Peyer's patch (tissue), 4 donors: ENCODE data around the gene ARL2BP. TPM values are rescaled to one million over a fixed set of nuclear protein-coding genes. Genes with fewer than 3 reads are reported as not detected.

ENCODE experiments used
- DNase-seq, 3 donors: peaks; one replicate each; pipeline ENCODE4 v3.0.0-alpha.2; 2017 to 2019
- H3K27ac ChIP-seq, 4 donors: fragments of 200-600 bp; sonication (generic); one replicate each; pipeline ENCODE4 v1.5.1; 2016 to 2019
- H3K27me3 ChIP-seq, 2 donors: fragments of 200-600 bp; sonication (generic); one replicate each; pipeline ENCODE4 v1.5.1; 2019
- H3K36me3 ChIP-seq, 3 donors: fragments of 200-600 bp; sonication (generic); one replicate each; pipeline ENCODE4 v1.5.1; 2016 to 2019
- H3K4me1 ChIP-seq, 4 donors: fragments of 200-600 bp; sonication (generic); one replicate each; pipeline ENCODE4 v1.5.1; 2016 to 2019
- H3K4me3 ChIP-seq, 4 donors: fragments of 200-600 bp; sonication (generic); 1 replicate in 3 of 4; 2 replicates in 1 of 4; pipeline ENCODE4 v1.5.1; 2016 to 2019; ENCODE audit warnings: mild to moderate bottlenecking in 1 of 4
- H3K9me3 ChIP-seq, 4 donors: fragments of 200-600 bp; sonication (generic); one replicate each; pipeline ENCODE4 v1.5.1; 2016 to 2019; ENCODE audit warnings: mild to moderate bottlenecking in 1 of 4
- POLR2A ChIP-seq, 2 donors: fragments of 450-650 bp; IDR thresholded peaks; one replicate each; pipeline ENCODE4 v1.5.1; 2017; ENCODE audit warnings: antibody characterized with exemption in 2 of 2, mild to moderate bottlenecking in 2 of 2, moderate library complexity in 2 of 2
- total RNA-seq, 4 donors: library from RNA; depleted of rRNA; stranded (reverse); fragments of >200 nt; gene quantifications; one replicate each; pipeline ENCODE4 v1.1.0, GENCODE V29; 2016
- TF ChIP-seq, protein P1 (sequence below), 6 experiments: fragments of 450-650 bp in 4 of 6; fragments of 200-600 bp in 2 of 6; sonication (generic) in 1 of 6; IDR thresholded peaks; one replicate each; pipeline ENCODE4 v1.5.1; 2017 to 2019; ENCODE audit warnings: antibody characterized with exemption in 6 of 6, mild to moderate bottlenecking in 3 of 6, moderate library complexity in 1 of 6

Gene ARL2BP
- total RNA-seq, 4 donors from 2014 or later, result 25.2 to 55.3 (median 31.5) TPM

DNA sequence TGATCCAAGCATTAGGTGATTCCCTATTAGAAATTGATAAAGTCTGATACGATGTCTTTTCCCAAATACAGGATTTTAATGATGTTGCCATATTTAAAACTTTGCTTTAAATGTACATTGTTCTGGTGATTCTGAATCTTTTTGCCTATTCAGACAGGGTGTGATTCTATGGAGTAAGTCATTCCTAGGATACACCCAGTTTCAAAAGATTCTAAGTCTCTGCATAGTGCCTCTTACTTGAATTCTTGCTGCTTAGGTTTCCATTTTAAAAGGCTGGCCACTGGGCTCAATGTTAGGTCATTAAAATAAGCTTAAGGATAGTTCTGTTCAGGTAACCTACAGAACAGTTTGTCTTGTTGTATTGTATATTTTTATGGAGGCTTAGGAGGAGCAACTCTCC lies 22.0 kb upstream of the ARL2BP start:
- Histone ChIP-seq H3K9me3 (no peaks in the 10 kb centered on the region), H3K27me3 (no peaks in the 10 kb centered on the region), H3K4me1 (no peaks in the 10 kb centered on the region), H3K36me3 (peaks cover 0 to 93% (median 1%) of the 10 kb centered on the region in 3 donors), H3K27ac (no peak overlapping the region), H3K4me3 (no peak overlapping the region)
- DNase-seq, result no peak
- no peak for TF ChIP-seq POLR2A (IDR thresholded peaks at IDR 0.05)
- TF ChIP-seq, protein P1, sequence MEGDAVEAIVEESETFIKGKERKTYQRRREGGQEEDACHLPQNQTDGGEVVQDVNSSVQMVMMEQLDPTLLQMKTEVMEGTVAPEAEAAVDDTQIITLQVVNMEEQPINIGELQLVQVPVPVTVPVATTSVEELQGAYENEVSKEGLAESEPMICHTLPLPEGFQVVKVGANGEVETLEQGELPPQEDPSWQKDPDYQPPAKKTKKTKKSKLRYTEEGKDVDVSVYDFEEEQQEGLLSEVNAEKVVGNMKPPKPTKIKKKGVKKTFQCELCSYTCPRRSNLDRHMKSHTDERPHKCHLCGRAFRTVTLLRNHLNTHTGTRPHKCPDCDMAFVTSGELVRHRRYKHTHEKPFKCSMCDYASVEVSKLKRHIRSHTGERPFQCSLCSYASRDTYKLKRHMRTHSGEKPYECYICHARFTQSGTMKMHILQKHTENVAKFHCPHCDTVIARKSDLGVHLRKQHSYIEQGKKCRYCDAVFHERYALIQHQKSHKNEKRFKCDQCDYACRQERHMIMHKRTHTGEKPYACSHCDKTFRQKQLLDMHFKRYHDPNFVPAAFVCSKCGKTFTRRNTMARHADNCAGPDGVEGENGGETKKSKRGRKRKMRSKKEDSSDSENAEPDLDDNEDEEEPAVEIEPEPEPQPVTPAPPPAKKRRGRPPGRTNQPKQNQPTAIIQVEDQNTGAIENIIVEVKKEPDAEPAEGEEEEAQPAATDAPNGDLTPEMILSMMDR (IDR thresholded peaks at IDR 0.05), result no peak

DNA sequence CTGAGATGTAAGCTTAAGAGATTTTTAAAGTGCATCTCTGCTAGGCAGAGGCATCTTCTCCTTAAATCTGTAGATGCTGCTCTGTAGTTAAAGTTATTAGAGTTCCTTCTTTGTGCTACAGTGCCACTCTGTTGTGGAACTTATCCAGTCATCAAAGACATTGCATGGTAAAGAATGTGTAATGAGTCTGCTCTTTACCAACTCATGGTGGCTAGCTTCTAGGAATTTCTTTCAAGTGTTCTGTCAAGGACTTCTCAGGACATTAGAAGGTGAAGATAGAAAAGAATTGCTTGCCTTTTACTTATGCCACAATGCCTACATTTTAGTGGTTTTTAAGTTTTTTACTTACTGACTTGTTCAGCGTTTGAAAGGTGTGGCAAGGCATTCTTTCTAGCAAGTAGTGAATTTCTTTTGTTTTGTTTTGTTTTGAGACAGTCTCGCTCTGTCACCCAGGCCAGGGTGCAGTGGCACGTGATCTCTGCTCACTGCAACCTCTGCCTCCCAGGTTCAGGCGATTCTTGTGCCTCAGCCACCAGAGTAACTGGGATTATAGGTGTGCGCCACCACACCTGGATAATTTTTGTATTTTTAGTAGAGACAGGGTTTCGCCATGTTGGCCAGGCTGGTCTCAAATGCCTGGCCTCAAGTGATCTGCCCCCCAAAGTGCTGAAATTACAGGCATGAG lies 20.3 kb upstream of the ARL2BP start:
- no peak overlapping the region for H3K4me3 ChIP-seq
- H3K9me3 ChIP-seq, result no peaks in the 10 kb centered on the region
- no peak for TF ChIP-seq POLR2A (IDR thresholded peaks at IDR 0.05)
- TF ChIP-seq, protein P1 (IDR thresholded peaks at IDR 0.05), result no peak
- H3K27me3 ChIP-seq, result no peaks in the 10 kb centered on the region
- peaks cover 0 to 92% (median 0%) of the 10 kb centered on the region in 3 donors for H3K36me3 ChIP-seq
- no peaks in the 10 kb centered on the region for H3K4me1 ChIP-seq
- no peak overlapping the region for H3K27ac ChIP-seq
- no peak for DNase-seq

DNA sequence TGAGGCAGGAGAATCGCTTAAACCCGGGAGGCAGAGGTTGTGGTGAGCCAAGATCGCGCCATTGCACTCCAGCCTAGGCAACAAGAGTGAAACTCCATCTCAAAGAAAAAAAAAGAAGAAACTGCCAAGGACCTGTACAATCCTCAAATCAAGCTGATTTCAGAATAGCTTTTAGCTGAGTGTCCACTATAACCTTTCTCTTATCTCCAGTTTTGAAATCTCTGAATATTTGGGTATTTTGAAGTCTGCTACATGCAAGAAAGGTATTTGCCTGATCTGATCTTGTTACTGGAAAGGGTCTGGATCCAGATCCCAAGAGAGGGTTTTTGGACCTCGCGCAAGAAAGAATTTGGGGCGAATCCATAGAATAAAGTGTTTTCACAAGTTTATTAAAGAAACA lies 19.1 kb upstream of the ARL2BP start:
- Histone ChIP-seq H3K27ac (no peak overlapping the region), H3K27me3 (no peaks in the 10 kb centered on the region), H3K9me3 (no peaks in the 10 kb centered on the region), H3K4me3 (no peak overlapping the region), H3K4me1 (no peaks in the 10 kb centered on the region), H3K36me3 (peaks cover 0 to 95% (median 0%) of the 10 kb centered on the region in 3 donors)
- TF ChIP-seq POLR2A (IDR thresholded peaks at IDR 0.05), result no peak
- TF ChIP-seq, protein P1 (IDR thresholded peaks at IDR 0.05), result no peak
- no peak for DNase-seq

DNA sequence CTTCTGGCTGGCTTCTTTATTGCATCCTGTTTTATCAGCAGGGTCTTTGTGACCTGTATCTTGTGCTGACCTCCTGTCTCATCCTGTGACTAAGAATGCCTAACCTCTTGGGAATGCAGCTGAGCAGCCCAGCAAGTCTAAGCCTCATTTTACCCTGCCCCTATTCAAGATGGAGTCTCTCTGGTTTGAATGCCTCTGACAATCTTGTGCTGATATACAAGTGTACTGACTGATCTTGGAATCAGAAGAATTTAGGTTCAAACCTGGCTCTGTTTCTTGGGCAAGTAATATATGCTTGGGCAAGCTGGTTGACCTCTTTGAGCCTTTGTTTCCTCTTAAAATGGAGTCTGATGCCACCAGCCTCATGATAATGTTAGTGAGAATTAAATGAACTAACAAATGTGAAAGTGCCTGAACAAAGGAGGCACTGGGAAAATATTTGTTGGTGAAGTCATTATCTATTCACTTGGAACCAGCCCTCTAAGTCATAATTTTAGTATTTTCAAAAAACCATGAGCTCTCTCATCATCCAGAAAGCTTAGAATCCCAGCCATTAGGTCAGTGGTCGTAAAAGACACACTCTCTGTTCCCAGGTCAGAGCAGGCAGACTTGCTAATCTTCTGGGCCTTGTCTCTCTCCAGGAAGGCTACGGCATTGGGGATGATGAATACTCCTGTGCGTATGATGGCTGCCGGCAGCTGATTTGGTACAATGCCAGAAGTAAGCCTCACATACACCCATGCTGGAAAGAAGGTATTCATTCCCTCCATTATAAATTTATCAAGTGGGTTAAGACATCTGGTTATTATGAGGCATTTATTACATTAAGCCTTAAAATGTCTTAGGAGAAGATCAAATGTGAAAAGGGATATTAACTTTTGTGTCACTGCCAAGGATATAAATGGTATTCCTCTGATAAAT lies 18.1 kb upstream of the ARL2BP start:
- H3K27ac ChIP-seq, result no peak overlapping the region
- no peaks in the 10 kb centered on the region for H3K4me1 ChIP-seq
- H3K9me3 ChIP-seq, result no peaks in the 10 kb centered on the region
- TF ChIP-seq POLR2A (IDR thresholded peaks at IDR 0.05), result no peak
- TF ChIP-seq, protein P1 (IDR thresholded peaks at IDR 0.05), result no peak
- no peak for DNase-seq
- H3K4me3 ChIP-seq, result no peak overlapping the region
- peaks cover 0 to 95% (median 0%) of the 10 kb centered on the region in 3 donors for H3K36me3 ChIP-seq
- H3K27me3 ChIP-seq, result no peaks in the 10 kb centered on the region

DNA sequence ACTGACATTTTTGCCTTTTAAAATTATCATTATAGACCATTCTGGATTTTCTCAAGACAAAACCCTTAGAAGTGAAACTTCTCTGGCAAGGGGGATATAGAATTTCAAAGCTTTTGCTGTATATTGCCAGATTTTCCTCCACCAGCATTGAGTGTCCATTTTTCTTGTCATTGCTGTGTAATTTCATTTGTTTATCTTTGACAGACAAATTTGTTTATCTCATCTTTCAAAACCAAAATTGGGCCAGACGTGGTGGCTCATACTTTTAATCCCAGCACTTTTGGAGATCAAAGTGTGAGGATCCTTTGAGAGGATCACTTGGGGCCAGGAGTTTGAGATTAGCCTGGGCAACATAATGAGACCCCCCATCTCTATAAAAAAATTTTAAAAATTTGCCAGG lies 16.0 kb upstream of the ARL2BP start:
- Histone ChIP-seq H3K4me1 (no peaks in the 10 kb centered on the region), H3K36me3 (peaks cover 0 to 95% (median 0%) of the 10 kb centered on the region in 3 donors), H3K4me3 (no peak overlapping the region), H3K27ac (no peak overlapping the region), H3K9me3 (no peaks in the 10 kb centered on the region), H3K27me3 (no peaks in the 10 kb centered on the region)
- TF ChIP-seq, protein P1 (IDR thresholded peaks at IDR 0.05), result no peak
- no peak for TF ChIP-seq POLR2A (IDR thresholded peaks at IDR 0.05)
- DNase-seq, result no peak
